Muscle of leg (tissue), 11 donors: ENCODE results near the gene SORBS2. TPM values are rescaled to one million over a fixed set of nuclear protein-coding genes. Genes with fewer than 3 reads are reported as not detected.

Experiments used
- DNase-seq: peaks from one replicate; pipeline ENCODE4 v3.0.0; 2013
- H3K27ac ChIP-seq: one replicate; pipeline ENCODE4 v1.5.1; 2013; ENCODE audit warnings: mild to moderate bottlenecking, low read length, control low read depth
- H3K27me3 ChIP-seq: one replicate; pipeline ENCODE4 v1.6.1; 2013; ENCODE audit warnings: low read length; ENCODE audit not compliant: control insufficient read depth, insufficient read depth
- H3K36me3 ChIP-seq: one replicate; pipeline ENCODE4 v1.6.1; 2013; ENCODE audit warnings: low read length; ENCODE audit not compliant: control insufficient read depth, insufficient read depth
- H3K4me1 ChIP-seq: one replicate; pipeline ENCODE4 v1.6.1; 2013; ENCODE audit warnings: low read length; ENCODE audit not compliant: control insufficient read depth, insufficient read depth
- H3K4me3 ChIP-seq: one replicate; pipeline ENCODE4 v1.5.1; 2013; ENCODE audit warnings: low read length, control low read depth
- H3K9me3 ChIP-seq: replicated peaks from 2 replicates; pipeline ENCODE4 v1.6.1; 2013; ENCODE audit warnings: low read depth, low read length; ENCODE audit not compliant: control insufficient read depth
- WGBS: methylation state at CpG from one replicate; pipeline ENCODE4 v1.1.5; 2013; ENCODE audit warnings: missing lambda C conversion rate; ENCODE audit not compliant: insufficient coverage; 5-methylcytosine and 5-hydroxymethylcytosine counted together
- polyA plus RNA-seq, 8 donors: library from polyadenylated mRNA; unstranded; fragments of 120-200 nt; gene quantifications; one replicate each; pipeline versions ENCODE4 v1.2.1 to v1.2.3, GENCODE V29; 2013; ENCODE audit warnings: inconsistent platforms in 1 of 8, low replicate concordance in 1 of 8; ENCODE audit not compliant: insufficient read length in 8 of 8, insufficient read depth in 1 of 8
- total RNA-seq: library from RNA; stranded (reverse); fragments of 120-200 nt; gene quantifications from one replicate; pipeline ENCODE4 v1.2.4, GENCODE V29; 2013

Gene SORBS2
- total and polyA plus RNA-seq, 9 donors = 17.7 to 48.5 (median 36.3) TPM

DNA sequence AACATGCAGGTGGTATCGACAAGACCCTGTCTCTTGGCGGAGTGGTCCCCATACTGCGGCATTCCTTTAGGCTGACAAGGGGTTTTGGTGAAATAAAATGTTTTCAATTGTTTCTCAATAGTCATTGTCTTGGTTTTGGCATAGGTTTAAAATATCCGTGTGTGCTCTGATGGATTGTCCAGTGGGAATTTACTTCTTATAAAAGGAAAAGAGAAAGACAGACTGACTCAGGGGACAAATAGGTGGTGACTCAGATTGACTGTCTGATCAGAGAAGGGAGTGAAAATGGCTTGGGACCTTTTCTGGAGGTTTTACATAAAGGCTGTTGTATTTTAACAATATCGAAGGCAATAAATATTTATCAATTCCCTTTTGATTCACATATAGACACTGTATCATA is 129.8 kb downstream of the SORBS2 start:
- Histone ChIP-seq H3K9me3 (no peaks in the 10 kb centered on the region), H3K4me1 (no peaks in the 10 kb centered on the region), H3K4me3 (no peak overlapping the region), H3K36me3 (no peaks in the 10 kb centered on the region), H3K27ac (no peak overlapping the region), H3K27me3 (no peaks in the 10 kb centered on the region)
- WGBS = 88% methylated on average over 3 of the region's 5 CpGs
- DNase-seq = no peak

DNA sequence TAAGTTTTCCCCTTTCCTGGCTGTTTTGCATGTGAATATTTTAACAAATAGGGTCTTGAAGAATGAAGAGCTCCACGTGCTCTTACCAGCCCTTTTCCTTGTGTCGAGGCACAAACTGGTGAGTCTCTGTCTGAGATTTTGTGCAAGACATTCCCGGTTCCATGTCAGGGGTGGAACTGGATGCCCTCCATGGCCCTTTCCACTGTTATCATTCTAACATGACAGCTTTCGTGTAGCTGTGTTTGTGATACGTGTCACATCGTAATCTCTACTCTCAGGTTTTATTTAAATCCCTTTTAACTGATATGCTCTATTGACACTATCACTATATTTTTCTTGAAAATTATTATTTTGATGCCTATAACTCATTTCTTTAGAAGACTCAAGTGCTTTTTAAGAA is 130.4 kb downstream of the SORBS2 start:
- H3K4me1 ChIP-seq = no peaks in the 10 kb centered on the region
- H3K9me3 ChIP-seq = peaks cover 2% of the 10 kb centered on the region
- no peak for DNase-seq
- no peaks in the 10 kb centered on the region for H3K27me3 ChIP-seq
- H3K4me3 ChIP-seq = no peak overlapping the region
- WGBS = 80% methylated on average over 2 of the region's 6 CpGs
- H3K27ac ChIP-seq = no peak overlapping the region
- H3K36me3 ChIP-seq = no peaks in the 10 kb centered on the region

DNA sequence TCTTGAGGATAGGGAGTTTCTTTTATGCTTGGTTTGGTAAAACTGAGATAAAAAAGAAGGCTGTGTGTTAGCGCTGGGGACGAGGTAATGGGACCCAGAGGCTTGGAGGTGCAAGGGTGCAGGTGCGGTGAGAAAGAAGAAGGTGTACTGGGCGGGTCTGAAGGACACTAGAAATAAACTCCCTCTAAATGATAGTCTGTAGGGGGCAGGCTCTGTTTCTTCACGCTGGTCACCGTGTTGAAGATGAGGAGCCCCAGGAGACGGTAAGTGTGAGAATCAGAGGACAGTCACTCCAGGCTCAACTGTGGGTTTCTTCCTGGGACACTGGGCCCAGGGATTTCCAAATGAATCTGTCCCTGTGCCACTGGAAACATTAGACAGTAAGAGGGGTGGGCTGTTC is 131.4 kb downstream of the SORBS2 start:
- 85% methylated on average over 6 of the region's 7 CpGs for WGBS
- no peaks in the 10 kb centered on the region for H3K4me1 ChIP-seq

DNA sequence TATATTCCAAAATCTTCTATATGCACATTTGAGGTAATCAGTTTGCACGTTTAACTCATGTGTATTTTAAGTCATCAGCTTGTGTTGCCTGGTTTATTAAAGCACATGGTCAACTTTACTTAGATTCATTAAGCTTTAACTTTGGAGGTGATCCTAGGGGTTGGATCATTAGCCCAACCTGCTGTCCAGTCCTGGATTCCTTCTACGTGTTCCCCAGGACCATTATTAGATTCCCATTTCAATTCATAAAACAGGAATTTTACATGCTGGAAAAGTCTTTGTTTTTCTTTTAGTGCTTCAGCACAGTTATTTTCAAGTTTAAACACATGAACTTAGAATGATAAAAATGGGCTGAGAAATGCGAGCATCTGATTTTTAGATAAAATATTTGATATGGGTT is 132.5 kb downstream of the SORBS2 start:
- Histone ChIP-seq H3K27me3 (no peaks in the 10 kb centered on the region), H3K9me3 (peaks cover 2% of the 10 kb centered on the region), H3K36me3 (no peaks in the 10 kb centered on the region), H3K27ac (no peak overlapping the region), H3K4me1 (no peaks in the 10 kb centered on the region), H3K4me3 (no peak overlapping the region)
- WGBS = no CpG with 5 or more reads among the region's 3 CpGs
- DNase-seq = no peak

More for the DNA sequence above, 131.4 kb downstream of the SORBS2 start:
- Histone ChIP-seq H3K27me3 (no peaks in the 10 kb centered on the region), H3K4me3 (no peak overlapping the region), H3K9me3 (peaks cover 2% of the 10 kb centered on the region), H3K27ac (no peak overlapping the region), H3K36me3 (no peaks in the 10 kb centered on the region)
- DNase-seq = no peak

DNA sequence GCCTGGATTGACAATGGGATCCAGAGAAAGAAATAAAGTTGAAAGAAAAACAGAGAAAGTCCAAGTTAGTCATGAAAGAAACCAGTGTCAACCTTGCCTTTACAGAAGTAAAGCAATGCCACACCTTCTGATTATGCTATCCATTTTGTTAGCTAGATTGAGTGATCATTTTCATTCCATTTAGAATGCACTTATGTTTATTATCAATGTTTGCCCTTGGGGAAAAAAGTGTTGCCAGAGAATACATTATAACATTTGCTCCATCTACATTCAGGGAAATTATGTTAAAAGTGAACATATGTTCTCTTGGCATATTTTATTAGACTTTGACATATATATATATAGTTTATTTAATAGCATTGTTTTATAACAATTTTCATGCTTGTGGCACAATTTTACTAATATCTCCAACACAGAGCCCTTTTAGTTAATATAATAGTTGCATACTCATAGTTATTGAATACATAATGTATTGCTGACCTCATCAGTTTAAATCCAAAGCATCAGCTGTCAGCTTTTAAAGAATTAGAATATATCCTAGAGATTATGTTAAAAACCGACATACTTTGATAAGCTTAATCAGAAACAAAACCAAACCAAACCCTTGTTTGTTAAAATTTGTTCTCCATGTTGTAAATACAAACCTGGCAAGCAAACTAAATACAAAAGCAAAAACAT is 134.2 kb downstream of the SORBS2 start:
- Histone ChIP-seq H3K4me1 (no peaks in the 10 kb centered on the region), H3K9me3 (peaks cover 2% of the 10 kb centered on the region), H3K27me3 (no peaks in the 10 kb centered on the region), H3K4me3 (no peak overlapping the region), H3K27ac (no peak overlapping the region), H3K36me3 (no peaks in the 10 kb centered on the region)
- WGBS = no CpG with 5 or more reads among the region's 1 CpG
- DNase-seq = no peak

DNA sequence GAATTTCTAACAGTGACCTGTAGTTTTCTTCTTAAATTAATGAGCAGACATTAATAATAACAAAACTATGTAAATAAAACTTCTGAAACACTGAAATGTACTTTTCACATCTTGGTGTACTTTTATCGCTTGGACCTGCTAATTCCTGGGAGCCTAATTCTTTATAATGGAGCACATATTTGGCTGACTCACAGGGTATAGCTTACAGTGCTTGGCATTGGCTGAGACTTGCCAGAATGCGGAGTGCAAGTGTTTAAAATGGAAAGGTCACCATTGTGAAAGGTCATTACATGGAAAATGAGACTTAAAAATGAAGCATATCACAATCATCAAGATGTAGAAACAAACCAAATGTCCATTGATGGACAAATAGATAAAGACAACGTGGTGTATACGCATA is 139.4 kb downstream of the SORBS2 start:
- no peak overlapping the region for H3K27ac ChIP-seq
- DNase-seq = no peak
- no peaks in the 10 kb centered on the region for H3K36me3 ChIP-seq
- H3K27me3 ChIP-seq = no peaks in the 10 kb centered on the region
- peaks cover 6% of the 10 kb centered on the region for H3K4me1 ChIP-seq
- H3K9me3 ChIP-seq = peaks cover 2% of the 10 kb centered on the region
- no peak overlapping the region for H3K4me3 ChIP-seq
- no CpG with 5 or more reads among the region's 4 CpGs for WGBS

DNA sequence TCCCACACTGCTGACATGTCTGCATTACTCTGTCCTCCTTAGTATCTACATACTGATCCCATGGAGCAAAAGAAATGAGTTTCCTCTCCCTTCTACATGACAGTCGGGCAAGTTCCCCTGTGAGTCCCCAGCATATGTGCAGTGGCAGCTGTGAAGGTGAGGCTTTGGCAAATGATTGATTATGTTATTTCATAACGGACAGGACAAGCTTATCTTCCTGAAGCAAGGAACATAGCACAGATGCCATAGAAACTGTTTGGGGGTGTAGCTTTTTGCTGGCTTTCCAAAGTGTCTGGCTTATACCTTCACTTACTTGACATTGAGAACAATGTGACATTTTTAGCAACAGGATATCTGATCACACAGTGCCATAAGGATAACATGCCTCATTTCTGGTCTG is 139.8 kb downstream of the SORBS2 start:
- 67% methylated on average over 1 of the region's 2 CpGs for WGBS
- Histone ChIP-seq H3K9me3 (peaks cover 2% of the 10 kb centered on the region), H3K27ac (no peak overlapping the region), H3K27me3 (no peaks in the 10 kb centered on the region), H3K4me3 (no peak overlapping the region), H3K36me3 (no peaks in the 10 kb centered on the region), H3K4me1 (peaks cover 6% of the 10 kb centered on the region)
- no peak for DNase-seq

DNA sequence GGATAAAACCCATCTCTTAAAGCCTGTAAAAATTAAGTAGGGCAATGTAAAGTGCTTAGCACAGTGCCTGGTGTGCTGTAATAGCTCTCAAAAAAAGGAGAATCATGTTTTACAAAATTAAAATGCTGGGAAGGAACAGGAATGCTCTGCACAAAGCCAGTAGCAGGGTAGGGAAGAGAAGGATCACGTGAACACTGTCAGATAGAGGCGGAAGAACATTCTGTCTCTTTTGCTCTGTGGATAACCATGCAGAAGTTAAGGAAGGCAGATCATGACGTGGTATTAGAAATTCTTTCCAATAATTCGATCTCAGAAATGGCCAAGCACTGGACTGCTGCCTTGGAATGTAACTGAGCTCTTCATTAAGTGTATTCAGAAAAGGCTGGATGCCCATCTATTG is 140.5 kb downstream of the SORBS2 start:
- 68% methylated on average over 3 of the region's 4 CpGs for WGBS
- no peaks in the 10 kb centered on the region for H3K27me3 ChIP-seq
- no peak for DNase-seq
- no peak overlapping the region for H3K27ac ChIP-seq
- no peaks in the 10 kb centered on the region for H3K9me3 ChIP-seq
- no peak overlapping the region for H3K4me3 ChIP-seq
- no peaks in the 10 kb centered on the region for H3K36me3 ChIP-seq
- peaks cover 6% of the 10 kb centered on the region for H3K4me1 ChIP-seq

DNA sequence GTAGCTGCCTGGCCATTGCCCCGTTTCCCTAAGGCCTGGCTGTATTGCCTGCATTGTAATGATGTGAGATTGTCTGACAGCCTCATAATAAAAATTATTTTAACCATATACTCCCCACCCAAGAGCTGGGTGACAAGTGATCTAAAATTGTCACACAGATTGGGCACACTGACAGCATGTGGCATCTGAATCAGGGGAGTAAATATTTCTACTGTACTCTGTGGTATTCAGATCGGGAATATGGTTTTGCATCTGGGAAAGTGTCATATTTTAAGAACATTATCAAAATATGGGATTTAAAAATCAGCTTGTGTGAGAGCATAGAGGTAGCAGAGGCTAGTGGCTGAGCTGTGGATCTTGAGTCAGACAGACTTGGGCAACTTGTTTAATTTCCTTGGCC is 140.9 kb downstream of the SORBS2 start:
- Histone ChIP-seq H3K27me3 (no peaks in the 10 kb centered on the region), H3K9me3 (no peaks in the 10 kb centered on the region), H3K36me3 (no peaks in the 10 kb centered on the region), H3K4me1 (peaks cover 6% of the 10 kb centered on the region), H3K4me3 (no peak overlapping the region), H3K27ac (no peak overlapping the region)
- DNase-seq = no peak
- no CpG with 5 or more reads among the region's 2 CpGs for WGBS

DNA sequence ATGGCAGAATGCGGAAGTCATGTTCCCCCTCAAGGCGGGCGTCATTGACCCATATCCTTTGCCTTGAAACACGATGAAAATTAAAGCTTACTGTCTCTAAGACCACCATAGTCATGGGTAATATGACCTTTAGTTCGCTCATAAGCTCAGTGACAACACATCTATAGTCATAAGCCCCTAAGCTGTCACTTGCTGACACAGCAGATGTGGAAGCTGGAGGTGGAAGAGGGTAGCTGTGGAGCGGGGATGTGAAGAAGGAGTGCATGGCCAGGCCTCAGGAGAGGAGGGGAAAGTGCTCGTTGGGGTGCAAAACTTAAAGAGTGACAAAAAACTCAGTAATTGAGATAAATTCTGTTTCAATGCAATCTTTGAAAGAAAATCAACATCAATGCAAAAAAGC is 142.7 kb downstream of the SORBS2 start:
- peaks cover 6% of the 10 kb centered on the region for H3K4me1 ChIP-seq

DNA sequence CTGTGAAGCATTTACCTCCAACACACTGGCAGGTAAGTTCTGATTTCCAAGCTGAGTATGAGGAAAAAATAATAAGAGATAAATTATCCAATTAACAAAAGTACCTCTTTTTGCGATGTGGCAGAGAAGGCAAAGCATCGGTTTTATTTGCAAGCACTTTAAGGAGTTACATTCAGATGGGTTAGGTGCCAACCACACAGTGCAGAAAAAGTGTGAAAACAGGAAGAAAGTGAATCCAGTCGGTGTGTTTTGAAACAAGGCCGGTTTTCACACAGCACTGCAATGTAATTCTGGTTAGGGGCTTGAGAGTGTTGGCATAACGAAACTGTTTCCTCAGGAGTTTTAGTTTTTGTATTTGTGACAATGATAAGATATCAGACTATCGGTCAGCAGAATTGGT is 145.8 kb downstream of the SORBS2 start:
- 60% methylated on average over 1 of the region's 6 CpGs for WGBS
- H3K36me3 ChIP-seq = no peaks in the 10 kb centered on the region
- DNase-seq = no peak
- no peaks in the 10 kb centered on the region for H3K27me3 ChIP-seq
- no peak overlapping the region for H3K27ac ChIP-seq
- no peaks in the 10 kb centered on the region for H3K9me3 ChIP-seq
- peaks cover 4% of the 10 kb centered on the region for H3K4me1 ChIP-seq
- H3K4me3 ChIP-seq = no peak overlapping the region

More for the DNA sequence above, 142.7 kb downstream of the SORBS2 start:
- Histone ChIP-seq H3K27me3 (no peaks in the 10 kb centered on the region), H3K36me3 (no peaks in the 10 kb centered on the region), H3K4me3 (no peak overlapping the region), H3K9me3 (no peaks in the 10 kb centered on the region), H3K27ac (no peak overlapping the region)
- no peak for DNase-seq
- 100% methylated on average over 1 of the region's 7 CpGs for WGBS
